HEK293T (cell line): ENCODE measurements around the gene PERM1.

Experiments used
- BHLHE40 ChIP-seq: fragments of 450-650 bp; IDR thresholded peaks from 2 replicates; pipeline ENCODE4 v1.6.1; 2016; ENCODE audit warnings: mild to moderate bottlenecking, moderate library complexity, borderline replicate concordance
- ELF4 ChIP-seq: fragments of 450-650 bp; IDR thresholded peaks from 2 replicates; pipeline ENCODE4 v1.6.1; 2017; ENCODE audit warnings: antibody characterized with exemption
- FOXA1 ChIP-seq: fragments of 450-650 bp; IDR thresholded peaks from 2 replicates; pipeline ENCODE4 v1.6.1; 2016; ENCODE audit warnings: mild to moderate bottlenecking
- FOXM1 ChIP-seq: fragments of 450-650 bp; IDR thresholded peaks from 2 replicates; pipeline ENCODE4 v1.6.1; 2017; ENCODE audit warnings: mild to moderate bottlenecking, borderline replicate concordance
- HDGF ChIP-seq: fragments of 450-650 bp; IDR thresholded peaks from 2 replicates; pipeline ENCODE4 v1.6.1; 2017; ENCODE audit warnings: antibody characterized with exemption, borderline replicate concordance
- L3MBTL2 ChIP-seq: fragments of 450-650 bp; conservative IDR thresholded peaks from 2 replicates; pipeline ENCODE4 v1.6.1; 2016; ENCODE audit warnings: mild to moderate bottlenecking
- LEF1 ChIP-seq: fragments of 450-650 bp; IDR thresholded peaks from 2 replicates; pipeline ENCODE4 v1.6.1; 2017; ENCODE audit warnings: mild to moderate bottlenecking, borderline replicate concordance
- NFRKB ChIP-seq: fragments of 450-650 bp; IDR thresholded peaks from 2 replicates; pipeline ENCODE4 v1.6.1; 2016; ENCODE audit warnings: mild to moderate bottlenecking, moderate library complexity
- SP1 ChIP-seq: fragments of 450-650 bp; IDR thresholded peaks from 2 replicates; pipeline ENCODE4 v1.6.1; 2017
- SUZ12 ChIP-seq: fragments of 450-650 bp; IDR thresholded peaks from 2 replicates; pipeline ENCODE4 v1.6.1; 2016; ENCODE audit warnings: mild to moderate bottlenecking
- TARDBP ChIP-seq: fragments of 450-650 bp; IDR thresholded peaks from 2 replicates; pipeline ENCODE4 v1.6.1; 2016
- ZNF384 ChIP-seq: fragments of 450-650 bp; IDR thresholded peaks from 2 replicates; pipeline ENCODE4 v1.6.1; 2016
- TF ChIP-seq, protein P1 (sequence below): fragments of 450-650 bp; IDR thresholded peaks from 2 replicates; pipeline ENCODE4 v1.6.1; 2016

DNA sequence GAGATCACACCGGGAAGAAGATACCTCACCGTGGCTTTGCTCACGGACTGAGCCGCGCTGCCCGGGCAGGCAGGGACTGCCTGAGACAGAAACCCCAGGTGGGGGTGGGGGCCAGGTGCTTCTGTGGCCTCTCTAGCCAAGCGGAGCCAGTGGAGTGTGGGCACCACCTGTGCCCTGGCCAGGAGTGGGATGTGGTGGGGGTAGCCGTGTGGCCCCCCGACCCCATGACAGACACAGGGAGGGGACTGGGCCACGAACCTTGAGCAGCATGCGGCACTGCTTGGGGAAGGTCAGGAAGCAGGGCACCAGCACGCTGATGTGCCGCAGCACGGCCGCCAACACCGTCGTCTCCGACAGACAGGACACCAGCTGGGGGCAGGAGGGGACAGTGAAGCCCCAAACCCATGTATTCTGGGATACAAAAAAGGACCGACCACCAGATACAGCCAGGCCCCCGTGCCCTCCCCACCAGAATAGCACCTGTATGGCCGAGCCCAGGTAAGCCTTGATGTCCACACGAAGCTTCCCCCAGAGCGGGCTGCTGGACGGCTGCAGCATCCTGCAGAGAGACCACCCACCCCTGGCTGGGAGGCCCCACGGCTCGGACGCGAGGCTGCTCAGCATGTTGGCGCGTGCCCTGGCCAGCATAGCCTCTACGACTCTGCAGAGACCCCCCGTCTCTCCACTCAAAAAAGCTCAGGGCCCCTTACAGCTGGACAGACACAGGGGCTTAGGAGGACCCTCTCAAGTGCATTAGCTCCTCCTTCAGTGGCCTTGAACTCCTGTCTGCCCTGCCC lies 28.2 kb downstream of the PERM1 start:
- no peak for TF ChIP-seq NFRKB
- no peak for TF ChIP-seq L3MBTL2
- TF ChIP-seq SUZ12, result no peak
- TF ChIP-seq SP1, result no peak
- no peak for TF ChIP-seq BHLHE40
- no peak for TF ChIP-seq FOXA1
- no peak for TF ChIP-seq ZNF384
- no peak for TF ChIP-seq FOXM1
- no peak for TF ChIP-seq ELF4
- no peak for TF ChIP-seq TARDBP
- no peak for TF ChIP-seq LEF1
- no peak for TF ChIP-seq HDGF
- TF ChIP-seq, protein P1, sequence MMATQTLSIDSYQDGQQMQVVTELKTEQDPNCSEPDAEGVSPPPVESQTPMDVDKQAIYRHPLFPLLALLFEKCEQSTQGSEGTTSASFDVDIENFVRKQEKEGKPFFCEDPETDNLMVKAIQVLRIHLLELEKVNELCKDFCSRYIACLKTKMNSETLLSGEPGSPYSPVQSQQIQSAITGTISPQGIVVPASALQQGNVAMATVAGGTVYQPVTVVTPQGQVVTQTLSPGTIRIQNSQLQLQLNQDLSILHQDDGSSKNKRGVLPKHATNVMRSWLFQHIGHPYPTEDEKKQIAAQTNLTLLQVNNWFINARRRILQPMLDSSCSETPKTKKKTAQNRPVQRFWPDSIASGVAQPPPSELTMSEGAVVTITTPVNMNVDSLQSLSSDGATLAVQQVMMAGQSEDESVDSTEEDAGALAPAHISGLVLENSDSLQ, result no peak
